Stimulated activated CD4-positive, alpha-beta T cell treated with anti-CD3 and anti-CD28 coated beads, Interleukin-1b, Interleukin-23, amount 100 ng/mL, for 48 hours (primary cell): ENCODE results near the gene PET100.

ENCODE experiments used
- DNase-seq: peaks from one replicate; pipeline ENCODE4 v3.0.0-alpha.2; 2020

PET100 gene

GRCh38 chr19:7635670-7636069, 6.1 kb downstream of the PET100 start:
- DNase-seq = no peak

- DNase-seq = no peak
These were observed 6.7 kb downstream of the PET100 start for GRCh38 chr19:7636317-7636690.

- peak; percentile 91 for DNase-seq
These were observed 7.2 kb downstream of the PET100 start, which contains the start of gene STXBP2 for GRCh38 chr19:7636691-7637373. Gene STXBP2 (plus strand): TSS chr19:7637110. CDS start chr19:7637150, 40 bp downstream.

- DNase-seq = no peak
These were observed 8.0 kb downstream of the PET100 start for GRCh38 chr19:7637374-7638256.

- DNase-seq = no peak
These were observed 9.3 kb downstream of the PET100 start for GRCh38 chr19:7638802-7639465.

GRCh38 chr19:7639863-7640348, 10.3 kb downstream of the PET100 start:
- no peak for DNase-seq

GRCh38 chr19:7640803-7641202, 11.2 kb downstream of the PET100 start:
- DNase-seq = no peak

GRCh38 chr19:7641290-7642276, 12.0 kb downstream of the PET100 start:
- DNase-seq = no peak

GRCh38 chr19:7642295-7643030, 12.9 kb downstream of the PET100 start:
- DNase-seq = no peak

- no peak for DNase-seq
These were observed 13.4 kb downstream of the PET100 start for GRCh38 chr19:7643031-7643415.

- peak; percentile 52 for DNase-seq
These were observed 14.3 kb downstream of the PET100 start for GRCh38 chr19:7643629-7644549.

- DNase-seq = no peak
These were observed 14.9 kb downstream of the PET100 start for GRCh38 chr19:7644550-7644877.

GRCh38 chr19:7645163-7645562, 15.6 kb downstream of the PET100 start:
- no peak for DNase-seq

- DNase-seq = no peak
These were observed 16.2 kb downstream of the PET100 start for GRCh38 chr19:7645656-7646425.

GRCh38 chr19:7646426-7646700, 16.8 kb downstream of the PET100 start:
- DNase-seq = no peak

- no peak for DNase-seq
These were observed 17.6 kb downstream of the PET100 start for GRCh38 chr19:7647156-7647555.

- no peak for DNase-seq
These were observed 18.8 kb downstream of the PET100 start for GRCh38 chr19:7648265-7649014.

- DNase-seq = no peak
These were observed 20.6 kb downstream of the PET100 start for GRCh38 chr19:7650148-7650547.

- peak; percentile 84 for DNase-seq
These were observed 22.6 kb downstream of the PET100 start for GRCh38 chr19:7652061-7652641.
